GM19372 (cell line): ENCODE results near the gene HEATR3.

ENCODE experiments used
- ATAC-seq: cut with Tn5 transposase; IDR thresholded peaks from one replicate; pipeline ENCODE4 v1.9.1; 2021; ENCODE audit warnings: mild to moderate bottlenecking, low read depth, moderate library complexity; ENCODE audit not compliant: unreplicated experiment

Gene HEATR3

GRCh38 chr16:50050802-50051201, 15.0 kb upstream of the HEATR3 start:
- ATAC-seq: no peak

GRCh38 chr16:50056226-50056625, 9.5 kb upstream of the HEATR3 start:
- ATAC-seq: no peak

GRCh38 chr16:50058091-50058771, 7.5 kb upstream of the HEATR3 start:
- ATAC-seq: no peak

- no peak for ATAC-seq
These were observed 6.7 kb upstream of the HEATR3 start for GRCh38 chr16:50059111-50059510.

- ATAC-seq: no peak
These were observed 6.1 kb upstream of the HEATR3 start for GRCh38 chr16:50059669-50060068.

- ATAC-seq: no peak
These were observed 4.4 kb upstream of the HEATR3 start for GRCh38 chr16:50061326-50061725.

- no peak for ATAC-seq
These were observed 538 bp upstream of the HEATR3 start for GRCh38 chr16:50065241-50065623.

- no peak for ATAC-seq
These were observed 916 bp downstream of the HEATR3 start for GRCh38 chr16:50066482-50067289.

GRCh38 chr16:50067290-50067853, 1.6 kb downstream of the HEATR3 start:
- ATAC-seq: no peak

GRCh38 chr16:50068550-50068949, 2.8 kb downstream of the HEATR3 start:
- ATAC-seq: no peak

- ATAC-seq: no peak
These were observed 3.3 kb downstream of the HEATR3 start for GRCh38 chr16:50069060-50069459.

- ATAC-seq: no peak
These were observed 5.4 kb downstream of the HEATR3 start for GRCh38 chr16:50071075-50071671.

GRCh38 chr16:50072730-50073129, 7.0 kb downstream of the HEATR3 start:
- ATAC-seq: no peak

GRCh38 chr16:50079397-50080140, 13.8 kb downstream of the HEATR3 start:
- ATAC-seq: no peak

GRCh38 chr16:50081428-50082018, 15.8 kb downstream of the HEATR3 start:
- no peak for ATAC-seq

GRCh38 chr16:50083996-50084395, 18.2 kb downstream of the HEATR3 start:
- no peak for ATAC-seq

GRCh38 chr16:50086176-50086575, 20.4 kb downstream of the HEATR3 start:
- ATAC-seq: no peak

- no peak for ATAC-seq
These were observed 22.5 kb downstream of the HEATR3 start for GRCh38 chr16:50088302-50088701.

GRCh38 chr16:50092891-50093290, 27.1 kb downstream of the HEATR3 start:
- ATAC-seq: no peak
